Gastroesophageal sphincter (tissue), 4 donors: Measurements from ENCODE around the gene XIRP2. TPM values are rescaled to one million over a fixed set of nuclear protein-coding genes. Genes with fewer than 3 reads are reported as not detected.
"Not testable (repeated sequence)": the region's sequence is repeated elsewhere in the genome, so short reads cannot be mapped to it uniquely, and the experiment has no call there.

Source experiments
- ATAC-seq: fragments of 150-250 bp; one replicate; pipeline ENCODE4 v1.9.1; 2016; ENCODE audit warnings: mild to moderate bottlenecking, moderate library complexity
- H3K27ac ChIP-seq, 4 donors: fragments of 200-600 bp; sonication (generic) in 3 of 4; 1 replicate in 3 of 4; 2 replicates in 1 of 4; pipeline ENCODE4 v1.5.1; 2016 to 2019
- H3K27me3 ChIP-seq: fragments of 200-600 bp; sonication (generic); one replicate; pipeline ENCODE4 v1.5.1; 2019
- H3K36me3 ChIP-seq, 2 donors: fragments of 200-600 bp; sonication (generic); one replicate each; pipeline ENCODE4 v1.5.1; 2019; ENCODE audit warnings: control low read depth in 1 of 2
- H3K4me1 ChIP-seq, 3 donors: fragments of 200-600 bp; sonication (generic); 1 replicate in 2 of 3; 2 replicates in 1 of 3; pipeline ENCODE4 v1.5.1; 2016 to 2019; ENCODE audit warnings: control low read depth in 2 of 3
- H3K4me3 ChIP-seq, 2 donors: fragments of 200-600 bp; sonication (generic); one replicate each; pipeline ENCODE4 v1.5.1; 2019; ENCODE audit warnings: mild to moderate bottlenecking in 1 of 2, moderate library complexity in 1 of 2
- H3K9me3 ChIP-seq, 3 donors: fragments of 200-600 bp; sonication (generic); one replicate each; pipeline ENCODE4 v1.5.1; 2017 to 2019; ENCODE audit warnings: control low read depth in 2 of 3
- CTCF ChIP-seq, 4 experiments: fragments of 200-600 bp in 2 of 4; fragments of 450-650 bp in 2 of 4; sonication (generic) in 1 of 4; IDR thresholded peaks; one replicate each; pipeline ENCODE4 v1.5.1; 2017 to 2019; ENCODE audit warnings: antibody characterized with exemption in 4 of 4, mild to moderate bottlenecking in 2 of 4, moderate library complexity in 2 of 4
- EP300 ChIP-seq: sonication (generic); formaldehyde crosslinking; IDR thresholded peaks from one replicate; pipeline ENCODE4 v1.6.1; 2017; ENCODE audit warnings: antibody characterized with exemption, mild to moderate bottlenecking
- POLR2A ChIP-seq, 2 donors: fragments of 450-650 bp; IDR thresholded peaks; one replicate each; pipeline ENCODE4 v1.6.1; 2017; ENCODE audit warnings: antibody characterized with exemption in 2 of 2, mild to moderate bottlenecking in 2 of 2, moderate library complexity in 1 of 2
- POLR2AphosphoS5 ChIP-seq: sonication (generic); formaldehyde crosslinking; IDR thresholded peaks from one replicate; pipeline ENCODE4 v1.6.1; 2017; ENCODE audit warnings: antibody characterized with exemption
- WGBS, 2 donors: methylation state at CpG; one replicate each; pipeline ENCODE4 v1.1.5; 2018; ENCODE audit warnings: low coverage in 1 of 2; 5-methylcytosine and 5-hydroxymethylcytosine counted together
- total RNA-seq, 4 donors: library from RNA; depleted of rRNA; stranded (reverse); fragments of >200 nt; gene quantifications; one replicate each; pipeline ENCODE4 v1.1.0, GENCODE V29; 2016

XIRP2 gene
- total RNA-seq, 4 donors from 2014 or later, result 0.19 TPM; not detected in 3

GRCh38 chr2:167104691-167105090 is 216.4 kb downstream of the XIRP2 start:
- Histone ChIP-seq H3K27ac (no peak overlapping the region), H3K36me3 (no peaks in the 10 kb centered on the region), H3K4me3 (no peak overlapping the region), H3K27me3 (no peaks in the 10 kb centered on the region), H3K9me3 (peaks cover 0 to 3% (median 0%) of the 10 kb centered on the region in 3 donors), H3K4me1 (no peaks in the 10 kb centered on the region)
- 56 to 67% methylated on average over 3 of the region's 3 CpGs for WGBS, 2 donors
- no peak for ATAC-seq
- TF ChIP-seq EP300, result no peak
- no peak for TF ChIP-seq CTCF (IDR thresholded peaks at IDR 0.05)
- no peak for TF ChIP-seq POLR2AphosphoS5
- TF ChIP-seq POLR2A (IDR thresholded peaks at IDR 0.05), result no peak

GRCh38 chr2:167109682-167110081 is 221.4 kb downstream of the XIRP2 start:
- H3K36me3 ChIP-seq, H3K27ac ChIP-seq, H3K4me3 ChIP-seq, H3K4me1 ChIP-seq, H3K27me3 ChIP-seq, ATAC-seq, H3K9me3 ChIP-seq: not testable (repeated sequence)

- H3K4me1 ChIP-seq, result no peaks in the 10 kb centered on the region
- TF ChIP-seq POLR2A (IDR thresholded peaks at IDR 0.05) (no peak), CTCF (IDR thresholded peaks at IDR 0.05) (no peak), POLR2AphosphoS5 (no peak), EP300 (no peak)
- H3K9me3 ChIP-seq, result peaks cover 0 to 3% (median 0%) of the 10 kb centered on the region in 3 donors
- no peak overlapping the region for H3K4me3 ChIP-seq
- H3K36me3 ChIP-seq, result no peaks in the 10 kb centered on the region
- no peak for ATAC-seq
- H3K27ac ChIP-seq, result no peak overlapping the region
- no peaks in the 10 kb centered on the region for H3K27me3 ChIP-seq
Measured at GRCh38 chr2:167110345-167110744, 222.1 kb downstream of the XIRP2 start.

- 68 to 94% methylated on average over 4 of the region's 4 CpGs for WGBS, 2 donors
- TF ChIP-seq EP300, result no peak
- no peak for TF ChIP-seq CTCF (IDR thresholded peaks at IDR 0.05)
- no peak for TF ChIP-seq POLR2A (IDR thresholded peaks at IDR 0.05)
- TF ChIP-seq POLR2AphosphoS5, result no peak
- no peak for ATAC-seq
Measured at GRCh38 chr2:167114018-167114417, 225.7 kb downstream of the XIRP2 start.

GRCh38 chr2:167115541-167115940 is 227.3 kb downstream of the XIRP2 start:
- H3K27me3 ChIP-seq, result no peaks in the 10 kb centered on the region
- ATAC-seq, result no peak
- TF ChIP-seq POLR2AphosphoS5 (no peak), EP300 (no peak), CTCF (IDR thresholded peaks at IDR 0.05) (no peak), POLR2A (IDR thresholded peaks at IDR 0.05) (no peak)

More at GRCh38 chr2:167114018-167114417, 225.7 kb downstream of the XIRP2 start:
- Histone ChIP-seq H3K4me3 (no peak overlapping the region), H3K27ac (no peak overlapping the region), H3K36me3 (no peaks in the 10 kb centered on the region), H3K9me3 (peaks cover 0 to 3% (median 0%) of the 10 kb centered on the region in 3 donors), H3K27me3 (no peaks in the 10 kb centered on the region), H3K4me1 (no peaks in the 10 kb centered on the region)

GRCh38 chr2:167122389-167122788 is 234.1 kb downstream of the XIRP2 start:
- H3K27ac ChIP-seq, result no peak overlapping the region
- H3K27me3 ChIP-seq, result no peaks in the 10 kb centered on the region
- no peak for TF ChIP-seq CTCF (IDR thresholded peaks at IDR 0.05)
- no peak for TF ChIP-seq POLR2A (IDR thresholded peaks at IDR 0.05)
- TF ChIP-seq POLR2AphosphoS5, result no peak
- no peak for TF ChIP-seq EP300
- no peaks in the 10 kb centered on the region for H3K4me1 ChIP-seq
- 46 to 61% methylated on average over 2 of the region's 2 CpGs for WGBS, 2 donors
- H3K9me3 ChIP-seq, result no peaks in the 10 kb centered on the region
- H3K36me3 ChIP-seq, result no peaks in the 10 kb centered on the region
- H3K4me3 ChIP-seq, result no peak overlapping the region
- no peak for ATAC-seq

More at GRCh38 chr2:167115541-167115940, 227.3 kb downstream of the XIRP2 start:
- H3K4me3 ChIP-seq, result no peak overlapping the region
- no peak overlapping the region for H3K27ac ChIP-seq
- no peaks in the 10 kb centered on the region for H3K36me3 ChIP-seq
- H3K4me1 ChIP-seq, result no peaks in the 10 kb centered on the region
- no peaks in the 10 kb centered on the region for H3K9me3 ChIP-seq
